ENCODE measurements around the gene SLC7A10. TPM values are rescaled to one million over a fixed set of nuclear protein-coding genes. Genes with fewer than 3 reads are reported as not detected.

Gene SLC7A10
- total RNA-seq, 1 experiment from 2014 or later = 1.1 TPM

DNA sequence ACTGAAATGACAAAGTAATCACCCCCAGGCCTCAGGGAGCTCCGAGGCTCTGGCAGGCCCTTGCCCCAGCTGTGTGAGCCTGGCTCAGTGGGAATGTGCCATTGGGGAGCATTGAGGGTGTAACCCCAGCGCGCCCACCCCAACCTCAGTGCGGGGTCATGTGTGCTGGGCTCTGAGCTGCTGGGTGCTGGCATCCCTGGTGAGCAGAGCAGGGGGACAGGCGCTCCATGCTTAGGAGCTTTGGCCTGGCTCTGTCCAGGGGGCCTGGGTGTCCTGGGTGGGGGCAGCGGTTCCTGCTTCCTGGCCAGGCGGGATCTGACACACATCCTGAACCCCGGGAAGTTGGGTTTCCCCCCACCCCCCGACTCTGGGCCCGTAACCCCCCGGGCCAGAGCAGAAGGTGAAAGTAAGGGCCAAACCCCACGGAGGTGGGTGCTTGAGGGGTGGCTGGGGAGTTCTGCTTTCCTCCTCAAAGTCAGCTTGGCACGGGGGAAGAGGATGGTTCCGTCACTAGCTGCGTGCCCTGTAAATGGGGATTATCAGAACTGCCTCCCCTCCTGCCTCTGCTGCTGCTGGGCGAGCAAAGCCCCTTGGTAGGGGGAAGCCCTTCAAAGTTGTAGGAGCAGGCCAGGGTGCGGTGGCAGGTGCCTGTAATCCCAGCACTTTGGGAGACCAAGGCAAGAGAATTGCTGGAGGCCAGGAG lies 29.9 kb downstream of the SLC7A10 start:
- DNase-seq (ENCODE audit: low read depth, low spot score) (no peak), ATAC-seq (no peak)
- POLR2A ChIA-PET = no interaction called here
- no peaks in the 10 kb centered on the region; the same call in 1 of the 2 replicates for H3K36me3 ChIP-seq (ENCODE audit: control insufficient read depth, insufficient read depth, low read length)
- CTCF ChIA-PET = interaction anchor here (0.7 to 0.8 kb wide), 3 partner anchors 11 to 182 kb away, joined by 3 read pairs; no protein-coding TSS in a partner anchor
- TF ChIP-seq, protein P1, sequence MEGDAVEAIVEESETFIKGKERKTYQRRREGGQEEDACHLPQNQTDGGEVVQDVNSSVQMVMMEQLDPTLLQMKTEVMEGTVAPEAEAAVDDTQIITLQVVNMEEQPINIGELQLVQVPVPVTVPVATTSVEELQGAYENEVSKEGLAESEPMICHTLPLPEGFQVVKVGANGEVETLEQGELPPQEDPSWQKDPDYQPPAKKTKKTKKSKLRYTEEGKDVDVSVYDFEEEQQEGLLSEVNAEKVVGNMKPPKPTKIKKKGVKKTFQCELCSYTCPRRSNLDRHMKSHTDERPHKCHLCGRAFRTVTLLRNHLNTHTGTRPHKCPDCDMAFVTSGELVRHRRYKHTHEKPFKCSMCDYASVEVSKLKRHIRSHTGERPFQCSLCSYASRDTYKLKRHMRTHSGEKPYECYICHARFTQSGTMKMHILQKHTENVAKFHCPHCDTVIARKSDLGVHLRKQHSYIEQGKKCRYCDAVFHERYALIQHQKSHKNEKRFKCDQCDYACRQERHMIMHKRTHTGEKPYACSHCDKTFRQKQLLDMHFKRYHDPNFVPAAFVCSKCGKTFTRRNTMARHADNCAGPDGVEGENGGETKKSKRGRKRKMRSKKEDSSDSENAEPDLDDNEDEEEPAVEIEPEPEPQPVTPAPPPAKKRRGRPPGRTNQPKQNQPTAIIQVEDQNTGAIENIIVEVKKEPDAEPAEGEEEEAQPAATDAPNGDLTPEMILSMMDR (IDR thresholded peaks at IDR 0.05) = no peak
- TF ChIP-seq SIN3A (IDR thresholded peaks at IDR 0.05; ENCODE audit: borderline replicate concordance, insufficient read depth, low read depth, low read length) = no peak
- no peak for TF ChIP-seq TCF7L2 (IDR thresholded peaks at IDR 0.05; ENCODE audit: low read depth, low read length)
- TF ChIP-seq, protein P2, sequence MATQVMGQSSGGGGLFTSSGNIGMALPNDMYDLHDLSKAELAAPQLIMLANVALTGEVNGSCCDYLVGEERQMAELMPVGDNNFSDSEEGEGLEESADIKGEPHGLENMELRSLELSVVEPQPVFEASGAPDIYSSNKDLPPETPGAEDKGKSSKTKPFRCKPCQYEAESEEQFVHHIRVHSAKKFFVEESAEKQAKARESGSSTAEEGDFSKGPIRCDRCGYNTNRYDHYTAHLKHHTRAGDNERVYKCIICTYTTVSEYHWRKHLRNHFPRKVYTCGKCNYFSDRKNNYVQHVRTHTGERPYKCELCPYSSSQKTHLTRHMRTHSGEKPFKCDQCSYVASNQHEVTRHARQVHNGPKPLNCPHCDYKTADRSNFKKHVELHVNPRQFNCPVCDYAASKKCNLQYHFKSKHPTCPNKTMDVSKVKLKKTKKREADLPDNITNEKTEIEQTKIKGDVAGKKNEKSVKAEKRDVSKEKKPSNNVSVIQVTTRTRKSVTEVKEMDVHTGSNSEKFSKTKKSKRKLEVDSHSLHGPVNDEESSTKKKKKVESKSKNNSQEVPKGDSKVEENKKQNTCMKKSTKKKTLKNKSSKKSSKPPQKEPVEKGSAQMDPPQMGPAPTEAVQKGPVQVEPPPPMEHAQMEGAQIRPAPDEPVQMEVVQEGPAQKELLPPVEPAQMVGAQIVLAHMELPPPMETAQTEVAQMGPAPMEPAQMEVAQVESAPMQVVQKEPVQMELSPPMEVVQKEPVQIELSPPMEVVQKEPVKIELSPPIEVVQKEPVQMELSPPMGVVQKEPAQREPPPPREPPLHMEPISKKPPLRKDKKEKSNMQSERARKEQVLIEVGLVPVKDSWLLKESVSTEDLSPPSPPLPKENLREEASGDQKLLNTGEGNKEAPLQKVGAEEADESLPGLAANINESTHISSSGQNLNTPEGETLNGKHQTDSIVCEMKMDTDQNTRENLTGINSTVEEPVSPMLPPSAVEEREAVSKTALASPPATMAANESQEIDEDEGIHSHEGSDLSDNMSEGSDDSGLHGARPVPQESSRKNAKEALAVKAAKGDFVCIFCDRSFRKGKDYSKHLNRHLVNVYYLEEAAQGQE (IDR thresholded peaks at IDR 0.05; ENCODE audit: insufficient read depth in 1 of 2, low read depth in 2 of 2, low read length in 1 of 2) = no peak
- TF ChIP-seq POLR2AphosphoS5 (IDR thresholded peaks at IDR 0.05; ENCODE audit: low read depth, low read length) = no peak
- peak overlapping the region; percentile 48 to 54 for H3K4me3 ChIP-seq (ENCODE audit: low read depth in 2 of 2, low read length in 2 of 2)
- peaks cover 10% of the 10 kb centered on the region for H3K4me1 ChIP-seq (ENCODE audit: control insufficient read depth, insufficient read depth, low read length)
- in situ Hi-C loops (cut with HindIII; ENCODE audit: low pct_unique_long_range_greater_than_20kb, low sequenced_read_pairs) (no loop called here), intact Hi-C loops (cut with micrococcal nuclease; ENCODE audit: unreplicated experiment) (no loop called here)
- H3K27ac ChIP-seq (ENCODE audit: low read length) = 0 out of 2 replicates have a peak overlapping the region, but pooled peaks have one; percentile 23
- BruUV-seq (replicated peaks) = no TSS peak
- no peaks in the 10 kb centered on the region for H3K9me3 ChIP-seq (ENCODE audit: control insufficient read depth, insufficient read depth, low read depth, low read length)
- H3K27me3 ChIP-seq (ENCODE audit: control insufficient read depth, insufficient read depth, low read length) = no peaks in the 10 kb centered on the region

DNA sequence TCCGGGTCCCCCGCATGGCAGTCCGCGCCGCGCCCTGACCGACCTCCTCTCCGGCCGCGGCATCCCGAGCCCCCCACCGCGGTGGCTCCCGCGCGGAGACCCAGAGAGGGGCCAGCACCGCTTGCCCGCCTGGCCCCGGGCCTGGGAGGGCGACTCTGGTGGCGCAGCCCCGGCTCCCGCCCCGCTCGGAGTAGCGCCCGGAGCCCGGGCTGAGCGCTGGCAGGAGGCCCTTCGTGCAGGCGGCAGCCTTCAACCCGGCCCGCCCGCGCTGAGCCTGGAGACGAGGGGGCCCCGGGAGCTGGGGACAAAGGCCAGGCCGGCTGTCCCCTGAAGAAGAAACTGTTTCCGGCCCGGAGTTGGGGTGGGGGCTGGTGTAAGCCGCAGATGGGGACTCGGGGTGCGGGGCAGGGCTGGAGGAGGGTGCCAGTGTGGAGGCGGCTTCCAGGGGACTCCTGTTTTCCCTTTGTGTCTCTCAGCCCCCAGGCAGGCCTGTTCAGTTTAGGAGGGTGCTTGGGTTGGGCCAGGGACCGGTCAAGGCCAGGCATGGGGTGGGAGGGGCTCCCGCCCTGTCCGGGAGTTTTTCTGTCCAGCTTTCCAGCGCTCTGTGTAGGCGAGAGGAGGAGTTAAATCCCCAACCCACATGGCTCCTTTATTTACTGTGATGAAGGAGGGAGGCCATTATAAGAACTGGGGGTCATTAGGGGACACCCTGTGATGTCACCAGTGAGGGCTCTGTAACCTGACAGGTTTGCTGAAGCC lies 30.6 kb downstream of the SLC7A10 start:
- TF ChIP-seq SIN3A (IDR thresholded peaks at IDR 0.05; ENCODE audit: borderline replicate concordance, insufficient read depth, low read depth, low read length) (0 out of 2 replicates have a peak, but pooled peaks have one; percentile 9), POLR2AphosphoS5 (IDR thresholded peaks at IDR 0.05; ENCODE audit: low read depth, low read length) (no peak)
- Histone ChIP-seq H3K27ac (ENCODE audit: low read length) (peak overlapping the region; percentile 23; the same call in 1 of the 2 replicates), H3K27me3 (ENCODE audit: control insufficient read depth, insufficient read depth, low read length) (no peaks in the 10 kb centered on the region), H3K4me1 (ENCODE audit: control insufficient read depth, insufficient read depth, low read length) (peaks cover 10% of the 10 kb centered on the region), H3K36me3 (ENCODE audit: control insufficient read depth, insufficient read depth, low read length) (no peaks in the 10 kb centered on the region; the same call in 1 of the 2 replicates), H3K9me3 (ENCODE audit: control insufficient read depth, insufficient read depth, low read depth, low read length) (no peaks in the 10 kb centered on the region), H3K4me3 (ENCODE audit: low read depth in 2 of 2, low read length in 2 of 2) (peak overlapping the region; percentile 48 to 54)
- ATAC-seq (peak; percentile 79), DNase-seq (ENCODE audit: low read depth, low spot score) (no peak)
- ChIA-PET POLR2A (no interaction called here), CTCF (interaction anchor here (0.8 kb wide), 2 partner anchors 11 to 16 kb away, joined by 3 read pairs; no protein-coding TSS in a partner anchor)
- in situ Hi-C loops (cut with HindIII; ENCODE audit: low pct_unique_long_range_greater_than_20kb, low sequenced_read_pairs) (no loop called here), intact Hi-C loops (cut with micrococcal nuclease; ENCODE audit: unreplicated experiment) (no loop called here)
- no TSS peak for BruUV-seq (replicated peaks)

Data from Panc1 (cell line).